Measurements from ENCODE around the gene CCDC69. TPM values are rescaled to one million over a fixed set of nuclear protein-coding genes. Genes with fewer than 3 reads are reported as not detected.

The CCDC69 gene
- total RNA-seq, 2 experiments from 2014 or later, result 87.6 to 92.7 TPM

GRCh38 chr5:151221574-151221973 lies 2.3 kb downstream of the CCDC69 start:
- H3K36me3 Mint-ChIP-seq (ENCODE audit: low read depth), result peaks cover 69% of the 10 kb centered on the region
- H3K4me3 Mint-ChIP-seq, result peak overlapping the region; percentile 85
- ChIA-PET CTCF (interaction anchor here (0.8 to 11.9 kb wide), 5 partner anchors 8 to 96 kb away, joined by 3 to 133 read pairs (median 25); no protein-coding TSS in a partner anchor), POLR2A (interaction anchor here (0.5 to 4.7 kb wide), 8 partner anchors 9 to 801 kb away, joined by 3 to 114 read pairs (median 4); partner anchors contain the start of genes GM2A and TNIP1)
- ATAC-seq (no peak), DNase-seq (no peak)
- no peaks in the 10 kb centered on the region for H3K27me3 Mint-ChIP-seq (ENCODE audit: low read depth)
- H3K4me1 Mint-ChIP-seq (ENCODE audit: low read depth), result peaks cover 74% of the 10 kb centered on the region
- H3K9me3 Mint-ChIP-seq (ENCODE audit: insufficient read depth), result no peaks in the 10 kb centered on the region
- H3K27ac Mint-ChIP-seq, result peak overlapping the region; percentile 91

- DNase-seq, result no peak
- Mint-ChIP-seq H3K4me1 (ENCODE audit: low read depth) (peaks cover 85% of the 10 kb centered on the region), H3K9me3 (ENCODE audit: insufficient read depth) (no peaks in the 10 kb centered on the region), H3K4me3 (peak overlapping the region; percentile 38), H3K36me3 (ENCODE audit: low read depth) (peaks cover 85% of the 10 kb centered on the region), H3K27me3 (ENCODE audit: low read depth) (no peaks in the 10 kb centered on the region), H3K27ac (peak overlapping the region; percentile 91)
- CTCF ChIA-PET, result interaction anchor here (1.2 to 11.9 kb wide), 2 partner anchors 8 to 19 kb away, joined by 3 to 133 read pairs; no protein-coding TSS in a partner anchor
- ATAC-seq, result no peak
- POLR2A ChIA-PET, result interaction anchor here (0.9 kb wide), 1 partner anchor 8 kb away, joined by 3 read pairs; no protein-coding TSS in a partner anchor
Measured at GRCh38 chr5:151219789-151220188, 4.1 kb downstream of the CCDC69 start.

GRCh38 chr5:151219138-151219537 lies 4.8 kb downstream of the CCDC69 start:
- no peaks in the 10 kb centered on the region for H3K9me3 Mint-ChIP-seq (ENCODE audit: insufficient read depth)
- H3K4me1 Mint-ChIP-seq (ENCODE audit: low read depth), result peaks cover 85% of the 10 kb centered on the region
- DNase-seq, result no peak
- H3K27ac Mint-ChIP-seq, result peak overlapping the region; percentile 83
- H3K36me3 Mint-ChIP-seq (ENCODE audit: low read depth), result peaks cover 88% of the 10 kb centered on the region
- H3K27me3 Mint-ChIP-seq (ENCODE audit: low read depth), result no peaks in the 10 kb centered on the region
- no peak overlapping the region for H3K4me3 Mint-ChIP-seq
- ChIA-PET CTCF (interaction anchor here (11.9 kb wide), 1 partner anchor 20 kb away, joined by 133 read pairs; no protein-coding TSS in a partner anchor), POLR2A (no interaction called here)
- no peak for ATAC-seq

- H3K27ac Mint-ChIP-seq, result peak overlapping the region; percentile 83
- ChIA-PET CTCF (interaction anchor here (11.9 kb wide), 1 partner anchor 21 kb away, joined by 133 read pairs; no protein-coding TSS in a partner anchor), POLR2A (interaction anchor here (0.9 kb wide), 1 partner anchor 10 kb away, joined by 3 read pairs; no protein-coding TSS in a partner anchor)
- ATAC-seq (no peak), DNase-seq (no peak)
- H3K9me3 Mint-ChIP-seq (ENCODE audit: insufficient read depth), result no peaks in the 10 kb centered on the region
- peaks cover 88% of the 10 kb centered on the region for H3K36me3 Mint-ChIP-seq (ENCODE audit: low read depth)
- H3K27me3 Mint-ChIP-seq (ENCODE audit: low read depth), result no peaks in the 10 kb centered on the region
- peaks cover 85% of the 10 kb centered on the region for H3K4me1 Mint-ChIP-seq (ENCODE audit: low read depth)
- H3K4me3 Mint-ChIP-seq, result no peak overlapping the region
Measured at GRCh38 chr5:151218177-151218576, 5.7 kb downstream of the CCDC69 start.

GRCh38 chr5:151216781-151217180 lies 7.1 kb downstream of the CCDC69 start:
- peak overlapping the region; percentile 72 for H3K27ac Mint-ChIP-seq
- no peaks in the 10 kb centered on the region for H3K27me3 Mint-ChIP-seq (ENCODE audit: low read depth)
- peaks cover 85% of the 10 kb centered on the region for H3K4me1 Mint-ChIP-seq (ENCODE audit: low read depth)
- ChIA-PET CTCF (interaction anchor here (0.8 to 3.5 kb wide), 2 partner anchors 8 to 22 kb away, joined by 3 to 26 read pairs; no protein-coding TSS in a partner anchor), POLR2A (no interaction called here)
- no peak for ATAC-seq
- DNase-seq, result no peak
- peak overlapping the region; percentile 4 for H3K4me3 Mint-ChIP-seq
- H3K9me3 Mint-ChIP-seq (ENCODE audit: insufficient read depth), result no peaks in the 10 kb centered on the region
- H3K36me3 Mint-ChIP-seq (ENCODE audit: low read depth), result peaks cover 82% of the 10 kb centered on the region

GRCh38 chr5:151215546-151215880 lies 8.4 kb downstream of the CCDC69 start:
- ATAC-seq, result no peak
- DNase-seq, result no peak
- POLR2A ChIA-PET, result interaction anchor here (1.2 to 6.0 kb wide), 3 partner anchors 8 to 20 kb away, joined by 3 to 114 read pairs (median 8); partner anchors contain the start of gene CCDC69
- Mint-ChIP-seq H3K9me3 (ENCODE audit: insufficient read depth) (no peaks in the 10 kb centered on the region), H3K27ac (peak overlapping the region; percentile 97), H3K4me1 (ENCODE audit: low read depth) (peaks cover 84% of the 10 kb centered on the region), H3K4me3 (peak overlapping the region; percentile 87), H3K27me3 (ENCODE audit: low read depth) (no peaks in the 10 kb centered on the region), H3K36me3 (ENCODE audit: low read depth) (peaks cover 72% of the 10 kb centered on the region)
- CTCF ChIA-PET, result interaction anchor here (0.6 to 5.9 kb wide), 8 partner anchors 7 to 100 kb away, joined by 3 to 57 read pairs (median 10); partner anchors contain the start of gene CCDC69

- ChIA-PET CTCF (interaction anchor here (0.9 to 5.9 kb wide), 12 partner anchors 8 to 136 kb away, joined by 3 to 57 read pairs (median 6); partner anchors contain the start of gene CCDC69), POLR2A (interaction anchor here (0.6 to 6.0 kb wide), 19 partner anchors 8 to 1281 kb away, joined by 3 to 114 read pairs (median 4); partner anchors contain the start of genes ANXA6, CCDC69, GM2A and RPS14)
- DNase-seq (peak; percentile 85), ATAC-seq (peak; percentile 43)
- Mint-ChIP-seq H3K4me3 (peak overlapping the region; percentile 87), H3K27me3 (ENCODE audit: low read depth) (no peaks in the 10 kb centered on the region), H3K4me1 (ENCODE audit: low read depth) (peaks cover 82% of the 10 kb centered on the region), H3K27ac (peak overlapping the region; percentile 97), H3K9me3 (ENCODE audit: insufficient read depth) (no peaks in the 10 kb centered on the region), H3K36me3 (ENCODE audit: low read depth) (peaks cover 67% of the 10 kb centered on the region)
Measured at GRCh38 chr5:151214614-151215545, 9.0 kb downstream of the CCDC69 start.

GRCh38 chr5:151213803-151214613 lies 9.9 kb downstream of the CCDC69 start:
- no peaks in the 10 kb centered on the region for H3K9me3 Mint-ChIP-seq (ENCODE audit: insufficient read depth)
- ChIA-PET POLR2A (interaction anchor here (0.5 to 6.0 kb wide), 22 partner anchors 9 to 1280 kb away, joined by 3 to 114 read pairs (median 4); partner anchors contain the start of genes ANXA6, CCDC69, GM2A and RPS14), CTCF (interaction anchor here (0.8 to 5.9 kb wide), 14 partner anchors 9 to 755 kb away, joined by 3 to 57 read pairs (median 6); partner anchors contain the start of gene CCDC69)
- H3K4me3 Mint-ChIP-seq, result peak overlapping the region; percentile 87
- no peaks in the 10 kb centered on the region for H3K27me3 Mint-ChIP-seq (ENCODE audit: low read depth)
- DNase-seq, result peak; percentile 95
- peak; percentile 88 for ATAC-seq
- peak overlapping the region; percentile 97 for H3K27ac Mint-ChIP-seq
- peaks cover 82% of the 10 kb centered on the region for H3K4me1 Mint-ChIP-seq (ENCODE audit: low read depth)
- peaks cover 63% of the 10 kb centered on the region for H3K36me3 Mint-ChIP-seq (ENCODE audit: low read depth)

GRCh38 chr5:151212406-151212798 lies 11.5 kb downstream of the CCDC69 start:
- ATAC-seq (peak; percentile 7), DNase-seq (no peak)
- ChIA-PET POLR2A (interaction anchor here (0.7 to 6.0 kb wide), 11 partner anchors 10 to 559 kb away, joined by 3 to 114 read pairs (median 4); partner anchors contain the start of genes ANXA6, CCDC69, G3BP1 and GM2A), CTCF (interaction anchor here (0.8 to 5.9 kb wide), 12 partner anchors 10 to 131 kb away, joined by 3 to 57 read pairs (median 6); partner anchors contain the start of gene CCDC69)
- Mint-ChIP-seq H3K36me3 (ENCODE audit: low read depth) (peaks cover 61% of the 10 kb centered on the region), H3K4me1 (ENCODE audit: low read depth) (peaks cover 80% of the 10 kb centered on the region), H3K27ac (peak overlapping the region; percentile 93), H3K27me3 (ENCODE audit: low read depth) (no peaks in the 10 kb centered on the region), H3K9me3 (ENCODE audit: insufficient read depth) (no peaks in the 10 kb centered on the region), H3K4me3 (peak overlapping the region; percentile 87)

GRCh38 chr5:151208481-151208914 lies 15.4 kb downstream of the CCDC69 start:
- Mint-ChIP-seq H3K27ac (peak overlapping the region; percentile 65), H3K4me1 (ENCODE audit: low read depth) (peaks cover 68% of the 10 kb centered on the region), H3K4me3 (no peak overlapping the region), H3K36me3 (ENCODE audit: low read depth) (peaks cover 42% of the 10 kb centered on the region), H3K27me3 (ENCODE audit: low read depth) (no peaks in the 10 kb centered on the region), H3K9me3 (ENCODE audit: insufficient read depth) (no peaks in the 10 kb centered on the region)
- DNase-seq (no peak), ATAC-seq (no peak)
- CTCF ChIA-PET, result interaction anchor here (0.8 to 2.5 kb wide), 5 partner anchors 17 to 126 kb away, joined by 3 to 9 read pairs (median 4); no protein-coding TSS in a partner anchor
- POLR2A ChIA-PET, result interaction anchor here (0.7 to 1.0 kb wide), 3 partner anchors 10 to 797 kb away, joined by 3 read pairs; partner anchors contain the start of gene TNIP1

All from activated CD8-positive, alpha-beta T cell treated with anti-CD3 and anti-CD28 coated beads, Interleukin-2, amount 10 ng/mL, durations not matched to agents 7 days and 5 days (primary cell).